GM18517 (cell line): Measurements from ENCODE around the gene RECQL5.

Source experiments
- ATAC-seq: cut with Tn5 transposase; IDR thresholded peaks from one replicate; pipeline ENCODE4 v1.9.1; 2021; ENCODE audit warnings: mild to moderate bottlenecking, moderate library complexity; ENCODE audit not compliant: unreplicated experiment

The RECQL5 gene

DNA sequence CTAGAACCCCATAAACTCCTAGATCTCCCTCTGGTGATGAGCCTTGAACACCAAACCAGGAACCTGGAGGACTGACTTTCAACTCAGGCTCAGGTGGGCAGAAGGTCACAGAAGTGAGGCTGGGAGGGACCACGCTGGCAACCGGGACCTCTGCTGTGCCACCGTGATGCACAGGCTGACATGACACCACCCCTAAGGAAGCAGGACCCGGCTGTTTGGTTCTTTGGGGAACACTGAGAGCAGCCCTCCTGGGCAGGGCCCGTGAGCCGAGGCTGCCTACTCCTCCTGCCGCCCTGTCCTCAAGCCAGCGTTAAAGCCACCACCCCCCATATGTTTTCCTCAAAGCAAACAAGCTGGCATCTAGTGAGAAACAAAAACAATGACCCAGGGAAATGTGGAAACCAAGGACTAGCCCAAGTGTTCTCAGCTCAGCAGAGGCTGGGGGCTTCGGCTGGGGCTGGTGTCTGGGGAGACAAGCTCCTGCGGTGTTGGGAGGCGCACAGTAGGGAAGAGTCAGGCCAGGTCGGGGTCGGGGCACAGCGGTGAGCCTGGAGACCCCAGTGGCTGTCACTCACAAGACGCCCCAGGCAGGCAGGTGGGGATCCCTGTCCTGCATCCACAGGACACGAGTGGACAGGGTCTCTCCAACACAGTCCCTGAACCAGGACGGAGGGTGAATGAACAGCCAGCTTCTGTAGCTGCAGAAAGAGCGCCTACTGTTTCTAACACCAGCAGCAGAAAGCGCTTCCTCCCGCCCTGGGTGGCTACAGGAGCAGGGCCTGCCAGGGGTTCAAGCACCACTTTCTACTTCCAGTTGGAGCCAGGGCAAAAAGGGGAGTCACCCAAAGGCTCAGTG is 32.0 kb downstream of the RECQL5 start:
- no peak for ATAC-seq

DNA sequence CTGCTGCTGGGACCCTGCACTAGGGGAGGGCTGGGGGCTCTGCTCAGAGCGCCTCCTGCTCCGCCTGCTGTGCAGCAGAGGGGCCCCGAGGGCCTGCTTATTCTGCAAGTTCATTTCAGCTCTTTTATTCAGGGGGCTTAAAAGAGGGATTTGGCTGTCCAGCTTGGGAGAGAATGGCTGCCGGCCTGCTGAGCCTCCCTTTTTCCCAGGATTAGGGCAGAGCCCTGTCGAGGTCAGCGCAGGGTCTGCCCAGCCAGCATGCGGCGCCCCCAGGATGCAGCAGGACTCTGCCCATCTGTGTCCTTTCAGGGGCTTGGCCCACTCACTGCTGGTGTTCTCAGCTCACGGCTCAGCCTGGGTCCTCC is 32.6 kb downstream of the RECQL5 start:
- no peak for ATAC-seq

DNA sequence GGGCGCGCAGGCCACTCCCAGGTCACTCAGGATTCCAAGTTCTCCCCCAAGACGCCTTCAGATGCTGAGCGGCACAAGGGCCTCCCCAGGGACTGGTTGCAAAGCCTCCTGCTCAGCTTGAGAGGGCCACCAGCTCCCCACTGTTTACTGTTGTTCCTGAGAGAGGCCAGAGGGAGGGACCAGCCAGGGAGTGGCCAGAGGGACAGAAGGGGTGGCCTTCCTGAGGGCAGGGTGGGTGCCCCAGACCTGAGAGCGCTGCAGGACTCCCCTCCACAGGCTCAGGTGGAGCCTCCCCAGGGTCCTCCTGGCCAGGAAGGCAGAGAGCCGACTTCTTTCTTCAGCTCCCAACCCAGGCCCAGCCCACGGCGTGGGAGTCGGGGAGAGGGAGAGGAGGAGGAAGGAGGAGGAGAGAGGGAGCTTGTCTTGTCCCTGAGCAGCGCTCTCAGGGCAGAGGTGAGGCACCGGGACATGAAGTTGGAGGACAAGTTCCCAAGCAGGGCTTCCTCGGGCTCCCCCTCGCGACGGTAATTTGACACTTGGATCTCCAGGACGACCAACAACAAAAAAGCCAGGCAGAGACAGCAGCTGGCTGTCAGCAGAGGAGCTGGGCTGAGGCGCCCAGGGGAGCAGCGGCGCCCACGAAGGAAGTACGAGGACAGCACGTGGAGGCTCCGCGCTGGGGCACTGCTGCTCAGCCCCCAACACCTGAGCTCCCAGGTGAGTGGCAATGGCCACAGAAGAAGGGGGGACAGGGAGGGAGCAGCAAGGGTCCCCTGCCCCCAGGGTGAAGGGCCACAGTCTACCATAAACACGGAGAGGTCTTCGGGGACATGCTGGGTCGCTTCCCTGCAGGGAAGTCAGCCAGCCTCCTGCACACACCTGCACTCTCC is 33.2 kb downstream of the RECQL5 start:
- no peak for ATAC-seq

DNA sequence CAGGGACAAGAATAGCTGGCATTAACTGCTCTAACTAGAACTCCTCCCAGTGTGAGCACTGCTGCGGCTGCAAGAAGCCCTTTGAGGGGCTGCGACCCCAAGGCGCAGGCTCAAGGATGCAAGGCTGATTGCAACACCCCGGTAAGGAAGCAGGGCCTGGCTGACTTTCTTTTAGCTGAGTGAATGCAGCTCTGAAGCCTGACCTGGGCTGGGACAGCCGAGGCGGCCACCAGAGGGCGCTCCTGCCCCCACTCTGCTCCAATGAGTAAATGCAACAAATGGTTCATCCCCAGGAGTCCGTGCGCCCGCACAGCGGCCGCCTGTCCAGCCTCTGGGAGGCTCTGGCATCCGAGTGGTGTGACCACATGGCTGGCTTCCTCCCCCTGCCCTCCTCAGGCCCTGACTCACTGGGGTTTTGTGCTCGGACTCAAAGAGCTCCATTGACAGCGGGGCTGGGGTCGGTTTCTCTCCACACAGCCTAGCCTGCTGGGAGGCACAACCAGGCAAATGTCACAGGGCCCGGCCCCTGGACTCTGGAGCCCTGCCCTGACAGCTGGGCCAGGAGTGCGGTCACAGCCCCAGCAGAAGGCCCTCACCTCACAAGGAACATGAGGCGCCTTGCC is 34.0 kb downstream of the RECQL5 start, which contains the start of gene SMIM5:
Gene SMIM5, plus strand, starts transcription at position 572 of the 623 bp plus-strand sequence. CDS start 6,768 bp downstream, outside the sequence.
- ATAC-seq = peak; percentile 60

DNA sequence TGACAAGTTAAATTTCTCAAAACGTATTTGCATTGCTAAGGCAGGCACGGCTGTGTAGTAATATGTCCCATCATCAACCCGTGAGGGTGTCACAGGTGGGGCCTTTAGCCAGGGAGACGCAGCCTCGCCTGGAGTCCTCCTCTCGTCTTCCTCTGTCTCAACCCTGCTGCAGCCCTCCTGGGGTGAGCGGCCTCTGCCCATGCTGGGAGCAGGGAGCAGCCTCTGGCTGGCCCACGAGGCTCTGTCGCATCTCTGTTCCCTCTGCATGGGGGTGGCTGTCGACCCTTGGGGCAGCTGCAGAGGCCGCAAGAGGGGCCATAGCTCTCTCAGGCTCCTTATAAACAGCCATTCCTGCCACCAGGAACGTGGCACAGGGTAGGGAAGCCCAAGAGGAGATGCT is 34.5 kb downstream of the RECQL5 start:
- ATAC-seq = no peak

GRCh38 chr17:75631353-75631752 is 35.6 kb downstream of the RECQL5 start:
- ATAC-seq = no peak

GRCh38 chr17:75630071-75630917 is 36.7 kb downstream of the RECQL5 start:
- ATAC-seq = no peak

GRCh38 chr17:75629157-75629556 is 37.8 kb downstream of the RECQL5 start:
- no peak for ATAC-seq

DNA sequence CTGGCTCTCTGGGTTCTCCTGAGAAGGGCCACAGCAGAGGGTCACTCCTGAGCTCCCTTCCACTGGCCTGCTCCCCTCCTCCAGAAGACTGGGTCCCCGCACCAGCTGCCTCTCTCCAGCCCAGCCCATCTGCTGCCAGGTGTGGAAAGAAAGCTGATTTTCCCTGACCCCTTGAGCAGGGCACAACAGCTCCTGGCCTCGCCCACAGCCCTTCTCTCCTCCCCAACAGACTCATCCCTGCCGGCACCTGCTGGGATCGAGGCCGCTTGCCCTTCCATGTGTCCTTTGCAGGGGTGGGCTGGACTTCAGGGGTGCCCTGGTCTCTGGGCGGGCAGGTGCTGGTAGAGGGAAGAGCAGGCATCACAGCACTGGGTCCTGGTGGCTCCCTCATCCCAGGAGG is 38.5 kb downstream of the RECQL5 start:
- ATAC-seq = no peak

- no peak for ATAC-seq
These were observed 39.9 kb downstream of the RECQL5 start for GRCh38 chr17:75627094-75627493.

- no peak for ATAC-seq
These were observed 40.4 kb downstream of the RECQL5 start for GRCh38 chr17:75626496-75627038.

GRCh38 chr17:75625813-75626486 is 41.0 kb downstream of the RECQL5 start:
- ATAC-seq = no peak

DNA sequence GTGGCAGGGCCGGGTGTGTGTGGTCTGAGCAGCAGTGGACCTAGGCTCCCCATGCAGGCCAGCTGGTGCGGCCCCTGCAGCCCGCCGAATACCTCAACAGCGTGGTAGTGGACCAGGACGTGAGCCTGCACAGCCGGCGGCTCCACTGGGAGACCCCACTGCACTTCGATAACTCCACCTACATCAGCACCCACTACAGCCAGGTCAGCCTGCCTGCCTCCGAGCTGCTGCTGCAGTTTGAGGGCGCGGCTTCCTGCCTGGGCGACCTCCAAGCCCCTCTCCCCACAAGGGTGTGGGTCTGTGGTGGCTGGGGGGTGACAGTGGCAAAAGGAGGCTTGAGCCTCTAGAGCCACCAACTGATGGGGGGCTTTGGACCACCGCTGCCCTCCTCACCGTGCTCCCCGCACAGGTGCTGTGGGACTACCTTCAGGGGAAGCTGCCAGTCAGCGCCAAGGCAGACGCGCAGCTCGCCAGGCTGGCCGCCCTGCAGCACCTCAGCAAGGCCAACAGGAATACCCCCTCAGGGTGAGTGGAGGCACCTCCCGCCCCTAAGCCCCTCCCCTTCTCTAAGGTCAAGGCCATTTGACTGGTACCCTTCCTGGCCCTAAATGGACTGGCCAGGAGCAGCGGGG is 42.1 kb downstream of the RECQL5 start:
- ATAC-seq = no peak

- no peak for ATAC-seq
These were observed 42.9 kb downstream of the RECQL5 start for GRCh38 chr17:75624021-75624420.

DNA sequence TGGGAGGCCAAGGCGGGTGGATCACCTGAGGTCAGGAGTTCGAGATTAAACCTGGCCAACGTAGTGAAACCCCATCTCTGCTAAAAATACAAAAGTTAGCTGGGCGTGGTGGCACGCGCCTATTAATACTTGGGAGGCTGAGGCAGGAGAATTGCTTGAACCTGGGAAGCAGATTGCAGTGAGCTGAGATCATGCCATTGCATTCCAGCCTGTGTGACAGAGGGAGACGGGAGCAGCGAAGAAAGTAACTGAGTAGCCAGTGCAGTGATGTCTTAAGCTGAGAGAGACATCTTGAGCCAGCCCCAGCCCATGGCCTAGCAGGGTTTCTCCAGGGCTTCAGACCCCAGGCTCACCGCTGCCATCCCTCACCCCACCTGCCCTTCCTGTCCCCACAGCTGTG is 43.6 kb downstream of the RECQL5 start:
- no peak for ATAC-seq

DNA sequence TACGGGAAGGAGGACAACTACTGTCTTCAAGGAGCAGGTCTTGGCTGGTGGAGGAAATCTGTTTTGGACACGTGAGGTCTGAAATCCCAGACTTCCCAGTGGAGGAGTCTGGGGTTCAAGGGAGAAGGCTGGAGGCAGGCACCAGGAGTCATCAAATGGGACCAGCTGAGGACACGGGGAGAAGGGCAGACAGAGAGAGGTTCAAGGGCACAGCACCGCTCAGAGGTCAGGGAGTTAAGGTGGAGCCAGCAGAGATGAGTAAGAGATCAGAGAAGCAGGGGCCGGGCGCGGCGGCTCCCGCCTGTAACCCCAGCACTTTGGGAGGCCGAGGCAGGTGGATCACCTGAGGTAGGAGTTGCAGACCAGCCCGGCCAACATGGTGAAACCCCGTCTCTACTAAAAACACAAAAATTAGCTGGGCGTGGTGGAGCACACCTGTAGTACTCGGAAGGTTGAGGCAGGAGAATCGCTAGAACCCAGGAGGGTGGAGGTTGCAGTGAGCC is 44.1 kb downstream of the RECQL5 start:
- no peak for ATAC-seq

DNA sequence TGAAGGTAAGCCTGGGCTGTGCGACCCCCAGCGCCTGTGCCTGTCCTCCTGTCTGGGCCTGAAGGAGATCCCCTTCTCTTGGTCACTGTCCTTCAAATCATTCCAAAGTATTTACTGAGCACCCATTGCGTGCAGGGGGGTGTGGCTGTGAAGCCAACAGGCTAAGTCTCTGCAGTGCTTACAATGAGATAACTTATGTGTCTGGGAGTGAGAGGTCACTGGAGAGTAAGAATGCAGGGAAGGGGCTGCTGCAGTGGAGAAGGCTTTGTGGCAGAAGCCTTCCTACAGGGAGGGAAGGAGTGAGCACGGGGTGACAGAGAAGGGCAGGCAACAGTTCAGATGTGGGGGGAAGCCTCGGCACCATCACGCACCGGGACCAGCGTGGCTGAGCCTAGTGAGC is 44.9 kb downstream of the RECQL5 start:
- ATAC-seq = no peak

- no peak for ATAC-seq
These were observed 45.5 kb downstream of the RECQL5 start for GRCh38 chr17:75621489-75621888.
